GM06990 (cell line): ENCODE measurements around the gene COL18A1.
"Not testable (repeated sequence)": the region's sequence is repeated elsewhere in the genome, so short reads cannot be mapped to it uniquely, and the experiment has no call there.

ENCODE experiments used
- DNase-seq: peaks from one replicate; pipeline ENCODE4 v3.0.0-alpha.2; 2011; ENCODE audit not compliant: insufficient read length; ENCODE audit errors: extremely low read depth
- H3K27me3 ChIP-seq: replicated peaks from 2 replicates; pipeline ENCODE4 v1.6.0; 2011; ENCODE audit warnings: low read length; ENCODE audit not compliant: control insufficient read depth, insufficient read depth
- H3K36me3 ChIP-seq: 2 replicates; pipeline ENCODE4 v1.5.1; 2011; ENCODE audit warnings: low read length; ENCODE audit not compliant: control insufficient read depth, insufficient read depth
- H3K4me3 ChIP-seq: replicated peaks from 2 replicates; pipeline ENCODE4 v1.5.1; 2011; ENCODE audit warnings: low read depth, mild to moderate bottlenecking, control low read depth, low read length
- TF ChIP-seq, protein P1 (sequence below): IDR thresholded peaks from 2 replicates; pipeline ENCODE4 v1.5.1; 2011; ENCODE audit warnings: low read length, control low read depth, mild to moderate bottlenecking, inconsistent platforms; ENCODE audit not compliant: insufficient read depth, poor library complexity, severe bottlenecking

The COL18A1 gene

DNA sequence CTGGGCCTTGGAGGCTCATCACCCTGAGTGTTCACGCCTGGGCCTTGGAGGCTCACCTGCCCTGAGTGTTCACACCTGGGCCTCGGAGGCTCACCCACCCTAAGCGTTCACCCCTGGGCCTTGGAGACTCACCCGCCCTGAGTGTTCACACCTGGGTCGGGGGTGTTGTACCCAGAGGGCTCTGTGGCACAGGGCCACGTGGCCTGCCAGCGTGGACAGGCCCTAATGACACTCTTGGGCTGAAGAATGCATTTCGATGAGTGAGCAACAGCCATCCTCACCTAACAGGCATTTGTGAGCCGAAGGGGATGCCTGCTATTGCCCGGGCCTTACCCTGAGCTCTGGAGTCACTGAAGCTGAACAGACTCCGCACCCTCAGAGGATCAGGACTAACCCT is 119.8 kb downstream of the COL18A1 start:
- TF ChIP-seq, protein P1, sequence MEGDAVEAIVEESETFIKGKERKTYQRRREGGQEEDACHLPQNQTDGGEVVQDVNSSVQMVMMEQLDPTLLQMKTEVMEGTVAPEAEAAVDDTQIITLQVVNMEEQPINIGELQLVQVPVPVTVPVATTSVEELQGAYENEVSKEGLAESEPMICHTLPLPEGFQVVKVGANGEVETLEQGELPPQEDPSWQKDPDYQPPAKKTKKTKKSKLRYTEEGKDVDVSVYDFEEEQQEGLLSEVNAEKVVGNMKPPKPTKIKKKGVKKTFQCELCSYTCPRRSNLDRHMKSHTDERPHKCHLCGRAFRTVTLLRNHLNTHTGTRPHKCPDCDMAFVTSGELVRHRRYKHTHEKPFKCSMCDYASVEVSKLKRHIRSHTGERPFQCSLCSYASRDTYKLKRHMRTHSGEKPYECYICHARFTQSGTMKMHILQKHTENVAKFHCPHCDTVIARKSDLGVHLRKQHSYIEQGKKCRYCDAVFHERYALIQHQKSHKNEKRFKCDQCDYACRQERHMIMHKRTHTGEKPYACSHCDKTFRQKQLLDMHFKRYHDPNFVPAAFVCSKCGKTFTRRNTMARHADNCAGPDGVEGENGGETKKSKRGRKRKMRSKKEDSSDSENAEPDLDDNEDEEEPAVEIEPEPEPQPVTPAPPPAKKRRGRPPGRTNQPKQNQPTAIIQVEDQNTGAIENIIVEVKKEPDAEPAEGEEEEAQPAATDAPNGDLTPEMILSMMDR = no peak
- peaks cover 24% of the 10 kb centered on the region for H3K36me3 ChIP-seq
- H3K4me3 ChIP-seq = no peak overlapping the region

DNA sequence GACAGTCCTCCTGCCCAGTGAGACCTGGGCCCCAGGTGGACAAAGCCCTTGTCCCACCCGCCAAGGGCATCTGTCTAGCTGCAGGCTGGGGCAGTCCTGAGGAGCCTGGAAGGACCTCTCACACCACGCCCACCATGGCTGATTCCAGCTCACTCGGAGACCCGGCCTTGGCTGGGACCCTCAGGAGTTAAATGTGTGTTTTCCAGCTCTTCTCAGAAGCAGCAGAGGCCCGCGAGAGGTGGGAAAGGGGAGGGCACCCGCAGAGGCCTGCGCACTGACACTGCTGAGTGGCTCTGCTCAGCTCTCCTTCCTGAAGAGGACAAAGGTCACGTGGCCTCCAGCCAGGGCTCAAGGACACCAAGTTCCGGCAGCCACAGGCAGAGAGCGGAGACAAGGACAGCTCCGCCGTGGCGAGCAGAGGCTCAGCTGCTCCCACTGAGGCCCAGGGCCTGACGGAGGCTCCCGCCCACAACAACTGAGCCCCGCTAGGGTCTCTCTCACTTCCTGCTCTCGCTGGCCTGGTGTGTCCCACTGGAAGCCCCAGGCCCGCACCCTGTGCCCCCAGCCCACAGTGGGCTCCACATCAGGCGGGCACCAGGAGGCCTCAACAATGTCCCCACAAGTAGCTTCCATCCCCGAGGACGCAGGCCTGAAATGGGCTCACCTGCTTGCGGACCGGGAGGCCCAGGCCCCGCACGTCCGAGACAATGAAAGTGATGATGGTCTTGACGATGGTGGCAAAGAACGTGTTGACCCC is 120.4 kb downstream of the COL18A1 start:
- H3K36me3 ChIP-seq = peaks cover 30% of the 10 kb centered on the region
- no peaks in the 10 kb centered on the region for H3K27me3 ChIP-seq
- DNase-seq = no peak
- TF ChIP-seq, protein P1 = no peak
- H3K4me3 ChIP-seq = no peak overlapping the region

More for the DNA sequence above, 119.8 kb downstream of the COL18A1 start:
- DNase-seq = no peak
- H3K27me3 ChIP-seq = no peaks in the 10 kb centered on the region

DNA sequence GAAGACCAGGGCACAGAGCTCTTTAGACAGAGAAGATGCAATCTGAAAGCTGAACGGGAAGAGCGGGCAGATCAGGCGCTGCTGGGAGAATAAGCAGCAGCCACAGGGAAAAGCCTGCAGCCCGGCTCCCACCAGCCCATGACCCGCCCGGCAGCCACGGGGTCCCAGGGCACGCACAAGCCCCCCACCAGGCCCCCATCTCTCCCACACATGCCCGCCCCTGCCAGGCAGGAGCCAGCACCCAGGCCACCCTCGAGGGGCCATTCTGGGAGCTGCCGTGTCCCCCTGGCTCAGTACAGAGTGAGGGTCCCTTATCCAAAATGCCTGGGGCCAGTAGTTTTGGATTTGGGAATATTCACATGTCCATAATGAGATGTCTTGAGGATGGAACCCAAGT is 120.9 kb downstream of the COL18A1 start:
- TF ChIP-seq, protein P1 = no peak
- Histone ChIP-seq H3K27me3 (no peaks in the 10 kb centered on the region), H3K36me3 (peaks cover 32% of the 10 kb centered on the region), H3K4me3 (no peak overlapping the region)
- DNase-seq = no peak

DNA sequence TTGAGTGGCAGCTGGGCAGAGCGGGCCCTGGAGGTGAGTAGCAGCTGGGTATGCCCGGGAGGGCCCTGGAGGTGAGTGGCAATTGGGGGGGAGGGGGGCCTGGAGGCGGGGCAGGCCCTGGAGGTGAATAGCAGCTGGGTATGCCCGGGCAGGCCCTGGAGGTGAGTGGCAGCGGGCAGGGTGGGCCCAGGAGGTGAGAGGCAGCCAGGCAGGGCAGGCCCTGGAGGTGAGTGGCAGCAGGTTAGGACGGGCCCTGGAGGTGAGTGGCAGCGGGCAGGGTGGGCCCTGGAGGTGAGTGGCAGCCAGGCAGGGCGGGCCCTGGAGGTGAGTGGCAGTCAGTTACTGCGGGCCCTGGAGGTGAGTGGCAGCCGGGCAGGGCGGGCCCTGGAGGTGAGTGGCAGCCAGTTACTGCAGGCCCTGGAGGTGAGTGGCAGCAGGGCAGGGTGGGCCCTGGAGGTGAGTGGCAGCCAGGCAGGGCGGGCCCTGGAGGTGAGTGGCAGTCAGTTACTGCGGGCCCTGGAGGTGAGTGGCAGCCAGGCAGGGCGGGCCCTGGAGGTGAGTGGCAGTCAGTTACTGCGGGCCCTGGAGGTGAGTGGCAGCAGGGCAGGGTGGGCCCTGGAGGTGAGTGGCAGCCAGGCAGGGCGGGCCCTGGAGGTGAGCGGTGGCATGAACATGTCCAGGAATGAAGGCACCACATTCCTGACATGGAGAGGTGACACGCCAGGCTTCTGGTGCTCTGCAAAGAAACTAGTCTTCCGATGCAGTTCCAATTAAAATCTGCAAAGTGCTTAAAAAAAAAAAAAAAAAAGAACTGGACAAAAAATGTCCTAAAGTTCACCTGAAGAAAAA is 122.4 kb downstream of the COL18A1 start:
- H3K27me3 ChIP-seq, DNase-seq, H3K4me3 ChIP-seq: not testable (repeated sequence)
- H3K36me3 ChIP-seq = peaks cover 33% of the 10 kb centered on the region

- TF ChIP-seq, protein P1 = no peak
- no peaks in the 10 kb centered on the region for H3K27me3 ChIP-seq
- peaks cover 30% of the 10 kb centered on the region for H3K36me3 ChIP-seq
- DNase-seq = no peak
- H3K4me3 ChIP-seq = no peak overlapping the region
These were observed 123.2 kb downstream of the COL18A1 start for GRCh38 chr21:45528028-45528705.
